Calu3 (cell line): ENCODE measurements around the gene APMAP. TPM values are rescaled to one million over a fixed set of nuclear protein-coding genes. Genes with fewer than 3 reads are reported as not detected.

Source experiments
- BruUV-seq: library from RNA; stranded (reverse); fragments of 400-500 nt; replicated peaks from 2 replicates; lab custom pipeline; 2021; lab: Mats Ljungman, UMichigan
- CTCF ChIA-PET: fragments of 300-600 bp; sonication (Branson Sonifier 250); formaldehyde crosslinking; loops from one replicate; lab custom pipeline; 2022; ENCODE audit warnings: antibody characterized with exemption; lab: Charles Lee
- DNase-seq: peaks from one replicate; pipeline ENCODE4 v3.0.0; 2022
- H3K27ac Mint-ChIP-seq: one replicate; pipeline ENCODE4 v1.8.0; 2022; ENCODE audit warnings: mixed read lengths; ENCODE audit not compliant: unreplicated experiment
- H3K27me3 Mint-ChIP-seq: one replicate; pipeline ENCODE4 v1.8.0; 2022; ENCODE audit warnings: mixed read lengths; ENCODE audit not compliant: unreplicated experiment
- H3K36me3 Mint-ChIP-seq: one replicate; pipeline ENCODE4 v1.8.0; 2022; ENCODE audit warnings: mild to moderate bottlenecking, moderate library complexity, mixed read lengths; ENCODE audit not compliant: insufficient read depth, unreplicated experiment
- H3K4me1 Mint-ChIP-seq: one replicate; pipeline ENCODE4 v1.8.0; 2022; ENCODE audit warnings: mild to moderate bottlenecking, low read depth, mixed read lengths; ENCODE audit not compliant: unreplicated experiment
- H3K4me3 Mint-ChIP-seq: one replicate; pipeline ENCODE4 v1.8.0; 2022; ENCODE audit warnings: mild to moderate bottlenecking, low read depth, moderate library complexity, mixed read lengths; ENCODE audit not compliant: unreplicated experiment
- H3K9me3 Mint-ChIP-seq: one replicate; pipeline ENCODE4 v1.8.0; 2022; ENCODE audit warnings: low read depth, mixed read lengths; ENCODE audit not compliant: unreplicated experiment
- intact Hi-C: fragments of 100-400 bp; cut with micrococcal nuclease; formaldehyde crosslinking; loops from one replicate; pipeline ENCODE4 v1.10.0; 2022; ENCODE audit not compliant: unreplicated experiment
- total RNA-seq: library from RNA; stranded (reverse); gene quantifications from 2 replicates; pipeline ENCODE4 v1.2.3, GENCODE V29; 2022
- TF ChIP-seq, protein P1 (sequence below): fragments of 200-600 bp; IDR thresholded peaks from one replicate; pipeline ENCODE4 v1.8.0; 2022; ENCODE audit warnings: antibody characterized with exemption; ENCODE audit not compliant: unreplicated experiment

Gene APMAP
- total RNA-seq, 1 experiment from 2014 or later = 30.7 TPM

DNA sequence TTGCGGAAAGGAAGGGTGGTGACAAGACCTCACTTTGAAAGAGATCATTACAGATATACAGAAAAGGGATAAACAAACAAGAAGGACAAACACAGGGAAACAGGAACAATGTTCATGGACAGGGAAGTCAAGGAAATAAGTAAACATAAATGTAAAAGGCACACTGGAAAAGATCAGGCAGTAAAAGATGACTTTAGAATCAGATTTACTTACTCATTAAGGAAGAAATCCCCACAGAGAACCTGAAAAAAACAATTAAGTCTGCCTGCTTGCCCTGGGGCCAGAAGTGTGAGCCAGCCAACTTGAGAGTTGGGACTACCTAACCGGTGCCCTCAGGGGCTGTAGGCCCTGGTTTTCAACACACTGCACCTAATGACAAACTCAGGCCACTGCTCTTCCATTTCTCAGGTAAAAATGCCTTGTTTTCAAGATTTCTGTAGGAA lies 1.7 kb downstream of the APMAP start:
- DNase-seq = no peak
- Mint-ChIP-seq H3K27me3 (no peaks in the 10 kb centered on the region), H3K27ac (no peak overlapping the region), H3K36me3 (peaks cover 13% of the 10 kb centered on the region), H3K4me3 (no peak overlapping the region), H3K9me3 (no peaks in the 10 kb centered on the region), H3K4me1 (peaks cover 16% of the 10 kb centered on the region)
- TF ChIP-seq, protein P1, sequence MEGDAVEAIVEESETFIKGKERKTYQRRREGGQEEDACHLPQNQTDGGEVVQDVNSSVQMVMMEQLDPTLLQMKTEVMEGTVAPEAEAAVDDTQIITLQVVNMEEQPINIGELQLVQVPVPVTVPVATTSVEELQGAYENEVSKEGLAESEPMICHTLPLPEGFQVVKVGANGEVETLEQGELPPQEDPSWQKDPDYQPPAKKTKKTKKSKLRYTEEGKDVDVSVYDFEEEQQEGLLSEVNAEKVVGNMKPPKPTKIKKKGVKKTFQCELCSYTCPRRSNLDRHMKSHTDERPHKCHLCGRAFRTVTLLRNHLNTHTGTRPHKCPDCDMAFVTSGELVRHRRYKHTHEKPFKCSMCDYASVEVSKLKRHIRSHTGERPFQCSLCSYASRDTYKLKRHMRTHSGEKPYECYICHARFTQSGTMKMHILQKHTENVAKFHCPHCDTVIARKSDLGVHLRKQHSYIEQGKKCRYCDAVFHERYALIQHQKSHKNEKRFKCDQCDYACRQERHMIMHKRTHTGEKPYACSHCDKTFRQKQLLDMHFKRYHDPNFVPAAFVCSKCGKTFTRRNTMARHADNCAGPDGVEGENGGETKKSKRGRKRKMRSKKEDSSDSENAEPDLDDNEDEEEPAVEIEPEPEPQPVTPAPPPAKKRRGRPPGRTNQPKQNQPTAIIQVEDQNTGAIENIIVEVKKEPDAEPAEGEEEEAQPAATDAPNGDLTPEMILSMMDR = no peak
- no TSS peak for BruUV-seq
- CTCF ChIA-PET = no interaction called here
- intact Hi-C loops = no loop called here

GRCh38 chr20:24989162-24989561 lies 3.4 kb downstream of the APMAP start:
- CTCF ChIA-PET = no interaction called here

DNA sequence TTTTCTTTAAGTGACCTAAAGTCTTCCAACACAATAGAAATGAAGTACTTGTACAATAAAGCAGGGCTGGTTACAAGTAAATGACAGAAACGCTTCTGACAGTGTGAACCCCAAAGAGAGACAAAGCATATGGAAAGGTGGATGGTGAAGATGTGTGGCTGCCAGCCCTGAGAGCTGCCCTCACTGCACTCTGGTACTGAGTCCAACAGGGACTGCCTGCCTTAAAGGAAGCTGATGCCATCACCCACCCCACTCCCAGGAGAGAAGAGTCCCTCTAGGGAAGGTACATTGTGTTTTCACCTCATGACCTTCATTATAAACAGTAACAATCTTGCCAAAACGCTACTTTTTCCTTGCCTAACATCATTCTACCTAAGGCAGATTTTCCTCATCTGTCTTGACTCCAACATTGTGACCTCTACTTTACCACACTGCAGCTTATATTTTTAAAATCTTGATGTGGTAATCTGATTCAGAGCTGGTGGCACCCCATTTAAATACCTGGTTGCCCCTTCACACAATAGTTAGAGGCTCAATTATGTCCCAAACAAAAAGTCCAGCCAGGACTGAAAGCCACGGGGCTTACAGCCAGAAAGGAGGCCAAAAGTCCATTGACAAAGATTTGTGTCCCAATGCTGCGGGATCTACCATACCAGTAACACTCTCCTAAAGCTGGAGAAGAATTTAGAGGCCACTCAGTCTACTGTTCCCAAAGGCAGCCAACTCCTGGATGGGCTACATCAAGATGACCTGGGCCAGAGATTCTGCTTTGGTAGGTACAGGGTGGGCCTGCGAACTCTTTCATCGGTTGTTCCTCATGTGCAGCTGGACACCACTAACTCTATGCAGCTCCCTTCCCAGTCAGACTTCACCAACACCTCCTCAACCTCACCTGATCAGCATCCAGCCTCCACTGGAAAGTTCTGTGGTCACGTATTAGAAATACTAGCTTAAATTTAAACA lies 4.4 kb downstream of the APMAP start:
- CTCF ChIA-PET = interaction anchor here (0.8 kb wide), 1 partner anchor 71 kb away, joined by 3 read pairs; no protein-coding TSS in a partner anchor

More at GRCh38 chr20:24989162-24989561, 3.4 kb downstream of the APMAP start:
- intact Hi-C loops = no loop called here
- no peak for DNase-seq
- peaks cover 13% of the 10 kb centered on the region for H3K36me3 Mint-ChIP-seq
- no peak overlapping the region for H3K4me3 Mint-ChIP-seq
- H3K27me3 Mint-ChIP-seq = no peaks in the 10 kb centered on the region
- no peaks in the 10 kb centered on the region for H3K9me3 Mint-ChIP-seq
- BruUV-seq = no TSS peak
- H3K27ac Mint-ChIP-seq = no peak overlapping the region
- peaks cover 13% of the 10 kb centered on the region for H3K4me1 Mint-ChIP-seq
- TF ChIP-seq, protein P1 = no peak

DNA sequence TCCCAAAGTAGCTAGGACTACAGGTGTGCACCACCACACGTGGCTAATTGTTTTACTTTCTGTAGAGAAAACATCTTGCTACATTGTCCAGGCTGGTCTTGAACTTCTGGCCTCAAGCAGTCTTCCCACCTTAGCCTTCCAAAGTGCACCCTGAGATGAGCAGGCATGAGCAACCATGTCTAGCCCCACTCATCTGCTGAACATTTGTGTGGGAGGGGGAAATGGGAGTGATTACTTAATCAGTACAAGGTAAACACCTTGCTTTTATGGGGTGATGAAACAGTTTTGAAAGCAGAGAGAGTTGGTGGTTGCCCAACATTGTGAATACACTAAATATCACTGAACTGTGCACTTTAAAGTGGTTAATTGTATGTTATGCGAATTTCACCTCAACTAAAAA lies 5.3 kb downstream of the APMAP start:
- Mint-ChIP-seq H3K36me3 (peaks cover 6% of the 10 kb centered on the region), H3K27me3 (no peaks in the 10 kb centered on the region), H3K9me3 (no peaks in the 10 kb centered on the region), H3K4me1 (peaks cover 8% of the 10 kb centered on the region), H3K4me3 (no peak overlapping the region), H3K27ac (no peak overlapping the region)
- CTCF ChIA-PET = no interaction called here
- intact Hi-C loops = no loop called here
- DNase-seq = no peak
- TF ChIP-seq, protein P1 = no peak
- no TSS peak for BruUV-seq

More for the DNA sequence above, 4.4 kb downstream of the APMAP start:
- H3K36me3 Mint-ChIP-seq = peaks cover 13% of the 10 kb centered on the region
- no peaks in the 10 kb centered on the region for H3K9me3 Mint-ChIP-seq
- H3K27ac Mint-ChIP-seq = no peak overlapping the region
- H3K27me3 Mint-ChIP-seq = no peaks in the 10 kb centered on the region
- H3K4me1 Mint-ChIP-seq = peaks cover 8% of the 10 kb centered on the region
- no TSS peak for BruUV-seq
- H3K4me3 Mint-ChIP-seq = no peak overlapping the region
- TF ChIP-seq, protein P1 = no peak
- intact Hi-C loops = no loop called here
- DNase-seq = no peak
